ENCODE data around the gene CPSF4L.

DNA sequence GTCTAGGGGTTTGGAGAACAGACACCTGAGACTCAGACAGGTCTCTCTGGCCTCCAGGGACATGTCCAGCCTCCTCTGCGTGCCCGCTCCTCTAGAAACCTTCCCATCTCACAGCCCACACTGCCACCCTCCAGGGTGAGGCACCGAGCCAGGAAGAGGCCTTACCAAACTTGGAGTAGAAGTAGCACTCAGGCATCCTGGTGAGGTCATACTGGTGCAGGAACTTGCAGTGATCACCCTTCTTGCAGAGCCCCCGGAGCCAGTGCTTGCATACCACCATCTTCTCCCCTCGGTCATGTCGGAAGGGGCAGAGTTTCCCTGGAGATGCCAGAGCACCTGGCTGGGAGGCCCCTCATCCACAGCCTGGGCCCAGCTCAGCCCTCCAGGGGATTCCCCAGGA lies 4.2 kb downstream of the CPSF4L start:
- TF ChIP-seq EZH2 (IDR thresholded peaks at IDR 0.05; ENCODE audit: borderline replicate concordance, low read length) = no peak
- TF ChIP-seq, protein P1, sequence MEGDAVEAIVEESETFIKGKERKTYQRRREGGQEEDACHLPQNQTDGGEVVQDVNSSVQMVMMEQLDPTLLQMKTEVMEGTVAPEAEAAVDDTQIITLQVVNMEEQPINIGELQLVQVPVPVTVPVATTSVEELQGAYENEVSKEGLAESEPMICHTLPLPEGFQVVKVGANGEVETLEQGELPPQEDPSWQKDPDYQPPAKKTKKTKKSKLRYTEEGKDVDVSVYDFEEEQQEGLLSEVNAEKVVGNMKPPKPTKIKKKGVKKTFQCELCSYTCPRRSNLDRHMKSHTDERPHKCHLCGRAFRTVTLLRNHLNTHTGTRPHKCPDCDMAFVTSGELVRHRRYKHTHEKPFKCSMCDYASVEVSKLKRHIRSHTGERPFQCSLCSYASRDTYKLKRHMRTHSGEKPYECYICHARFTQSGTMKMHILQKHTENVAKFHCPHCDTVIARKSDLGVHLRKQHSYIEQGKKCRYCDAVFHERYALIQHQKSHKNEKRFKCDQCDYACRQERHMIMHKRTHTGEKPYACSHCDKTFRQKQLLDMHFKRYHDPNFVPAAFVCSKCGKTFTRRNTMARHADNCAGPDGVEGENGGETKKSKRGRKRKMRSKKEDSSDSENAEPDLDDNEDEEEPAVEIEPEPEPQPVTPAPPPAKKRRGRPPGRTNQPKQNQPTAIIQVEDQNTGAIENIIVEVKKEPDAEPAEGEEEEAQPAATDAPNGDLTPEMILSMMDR (conservative IDR thresholded peaks at IDR 0.05 in 1 of 2, IDR thresholded peaks at IDR 0.05 in 1 of 2; ENCODE audit: extremely low read depth in 1 of 2, insufficient read depth in 1 of 2, low read depth in 1 of 2, low read length in 2 of 2) = no peak

Data from mammary epithelial cell (primary cell).